NCI-H146 (cell line): ENCODE results near the gene PRAMEF2.
"Not testable (repeated sequence)": the region's sequence is repeated elsewhere in the genome, so short reads cannot be mapped to it uniquely, and the experiment has no call there.

Experiments used
- DNase-seq: peaks from one replicate; lab custom pipeline; 2025; lab: John Stamatoyannopoulos, UW

Gene PRAMEF2, protein sequence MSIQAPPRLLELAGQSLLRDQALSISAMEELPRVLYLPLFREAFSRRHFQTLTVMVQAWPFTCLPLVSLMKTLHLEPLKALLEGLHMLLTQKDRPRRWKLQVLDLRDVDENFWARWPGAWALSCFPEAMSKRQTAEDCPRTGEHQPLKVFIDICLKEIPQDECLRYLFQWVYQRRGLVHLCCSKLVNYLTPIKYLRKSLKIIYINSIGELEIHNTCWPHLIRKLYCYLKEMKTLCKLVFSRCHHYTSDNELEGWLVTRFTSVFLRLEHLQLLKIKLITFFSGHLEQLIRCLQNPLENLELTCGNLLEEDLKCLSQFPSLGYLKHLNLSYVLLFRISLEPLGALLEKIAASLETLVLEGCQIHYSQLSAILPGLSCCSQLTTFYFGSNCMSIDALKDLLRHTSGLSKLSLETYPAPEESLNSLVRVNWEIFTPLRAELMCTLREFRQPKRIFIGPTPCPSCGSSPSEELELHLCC

DNA sequence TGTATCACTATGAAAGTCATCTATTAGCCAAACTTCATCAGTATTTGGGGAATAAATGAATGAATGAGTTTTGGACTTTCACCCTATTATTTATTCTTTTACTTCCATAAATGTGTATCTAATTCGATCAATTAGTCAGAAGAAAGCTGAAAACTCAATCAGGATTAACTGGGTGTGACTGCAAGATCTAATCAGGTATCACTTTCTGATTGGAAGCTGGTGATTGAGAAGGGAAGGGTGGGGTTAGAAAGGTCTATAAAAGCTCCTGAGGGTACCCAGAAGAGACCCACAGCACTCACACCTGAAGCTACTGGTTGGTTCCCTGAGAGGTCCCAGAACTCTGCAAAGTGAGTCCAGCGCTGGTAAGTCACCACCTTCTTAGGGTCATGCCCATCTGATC, at the start of gene PRAMEF2:
PRAMEF2 (plus strand) TSS at position 301 of the 400 bp plus-strand sequence. CDS start 1,924 bp downstream, outside the sequence.
- DNase-seq: not testable (repeated sequence)

DNA sequence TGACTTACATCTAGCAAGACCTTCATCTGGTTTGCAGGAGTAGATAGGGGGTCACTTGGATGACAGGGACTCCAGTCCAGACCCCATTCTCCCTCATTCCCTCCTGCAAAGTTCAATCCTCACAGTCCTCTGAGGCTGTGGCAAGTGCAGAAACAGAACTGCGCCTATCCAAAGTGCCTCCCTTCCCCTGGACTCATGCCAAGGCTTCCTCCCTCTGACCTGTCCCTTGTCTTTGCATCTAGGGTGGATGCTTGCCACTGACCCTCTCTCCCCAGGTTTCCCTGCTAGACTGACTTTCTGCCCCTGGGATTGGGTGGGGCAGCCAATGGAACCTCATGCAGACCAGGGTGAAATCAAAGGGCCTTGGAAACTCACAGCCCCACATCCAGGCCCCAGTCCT, 47.0 kb upstream of the PRAMEF2 start:
- DNase-seq: no peak

DNA sequence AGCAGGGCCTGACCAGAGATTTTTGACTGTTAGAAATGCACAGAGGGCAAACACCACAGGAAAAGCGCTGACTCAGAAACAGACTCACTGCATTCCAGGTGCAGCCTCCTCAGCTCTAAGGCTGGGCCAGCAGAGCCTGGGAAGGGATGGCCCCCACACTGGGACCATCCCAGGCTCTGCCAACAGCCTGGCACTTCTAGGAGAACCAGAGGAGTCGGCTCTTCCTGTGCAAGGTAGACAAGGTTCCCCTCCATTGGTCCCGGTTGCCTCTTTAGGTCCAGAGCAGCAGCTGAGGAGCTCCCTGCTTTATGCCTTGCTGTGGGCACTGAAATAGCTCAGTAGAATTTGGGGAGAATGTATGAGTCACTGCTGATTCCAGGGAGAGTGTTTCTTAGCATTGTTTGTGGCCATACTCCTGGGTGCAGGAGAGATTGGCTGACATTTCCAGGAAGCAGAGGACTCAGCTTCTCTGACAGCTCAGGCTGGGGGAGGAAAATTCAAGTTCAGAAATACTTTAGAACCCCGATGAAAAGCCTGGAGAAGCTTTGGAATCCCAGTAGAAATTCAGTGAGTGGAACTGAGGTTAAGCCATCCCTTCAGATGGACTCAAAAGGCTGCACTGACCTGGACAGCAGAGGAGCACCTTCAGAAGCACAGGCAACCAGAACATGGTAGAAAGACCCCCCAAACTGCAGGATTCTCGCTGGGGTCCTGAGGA, 46.0 kb upstream of the PRAMEF2 start:
- DNase-seq: no peak

DNA sequence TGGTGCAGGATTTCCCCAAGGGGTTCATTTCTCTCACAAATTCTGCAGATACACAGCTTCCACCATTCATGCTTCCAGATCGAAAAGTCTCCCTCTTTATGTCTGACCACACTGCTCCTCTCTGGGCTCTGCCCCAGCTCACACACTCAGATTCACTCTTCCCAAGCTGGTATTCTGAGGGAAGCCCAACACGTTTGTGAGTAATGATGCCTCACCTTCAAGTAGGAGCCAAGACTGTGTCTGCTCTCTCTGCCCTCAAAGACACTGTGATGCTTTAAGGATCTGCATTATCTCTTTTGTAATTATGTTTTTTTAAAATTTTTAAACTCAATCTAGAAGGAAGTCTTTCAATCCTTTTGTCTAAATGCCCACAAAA, 45.5 kb upstream of the PRAMEF2 start:
- no peak for DNase-seq

DNA sequence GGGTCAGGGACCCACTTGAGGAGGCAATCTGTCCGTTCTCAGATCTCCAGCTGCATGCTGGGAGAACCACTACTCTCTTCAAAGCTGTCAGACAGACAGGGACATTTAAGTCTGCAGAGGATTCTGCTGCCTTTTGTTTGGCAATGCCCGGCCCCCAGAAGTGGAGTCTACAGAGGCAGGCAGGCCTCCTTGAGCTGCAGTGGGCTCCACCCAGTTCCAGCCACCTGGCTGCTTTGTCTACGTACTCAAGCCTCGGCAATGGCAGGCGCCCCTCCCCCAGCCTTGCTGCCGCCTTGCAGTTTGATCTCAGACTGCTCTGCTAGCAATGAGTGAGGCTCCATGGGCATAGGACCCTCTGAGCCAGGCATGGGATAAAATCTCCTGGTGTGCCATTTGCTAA, 37.8 kb upstream of the PRAMEF2 start:
- DNase-seq: not testable (repeated sequence)

DNA sequence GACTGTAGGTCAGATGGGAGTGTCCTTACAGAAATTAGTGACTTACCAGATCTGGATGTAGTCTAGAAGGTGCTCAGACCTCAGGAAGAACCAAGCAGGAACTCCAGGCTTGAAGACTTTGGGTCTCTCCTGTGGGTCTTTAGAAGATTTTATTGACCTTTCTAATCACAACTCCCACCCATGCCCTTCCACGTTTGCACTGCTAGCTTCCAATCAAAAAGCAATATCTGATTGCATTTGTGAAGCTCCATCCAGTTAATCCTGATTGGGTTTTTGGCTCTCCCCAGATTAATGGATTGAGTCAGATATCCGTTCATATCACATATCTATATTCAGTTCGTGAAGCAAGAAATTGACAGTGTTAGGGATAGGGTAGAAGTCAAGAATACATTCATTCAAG, 25.6 kb upstream of the PRAMEF2 start, which contains the start of gene PRAMEF11:
PRAMEF11 (minus strand) TSS at position 101 of the 400 bp plus-strand sequence. CDS start 2,621 bp downstream, outside the sequence.
- not testable (repeated sequence) for DNase-seq

DNA sequence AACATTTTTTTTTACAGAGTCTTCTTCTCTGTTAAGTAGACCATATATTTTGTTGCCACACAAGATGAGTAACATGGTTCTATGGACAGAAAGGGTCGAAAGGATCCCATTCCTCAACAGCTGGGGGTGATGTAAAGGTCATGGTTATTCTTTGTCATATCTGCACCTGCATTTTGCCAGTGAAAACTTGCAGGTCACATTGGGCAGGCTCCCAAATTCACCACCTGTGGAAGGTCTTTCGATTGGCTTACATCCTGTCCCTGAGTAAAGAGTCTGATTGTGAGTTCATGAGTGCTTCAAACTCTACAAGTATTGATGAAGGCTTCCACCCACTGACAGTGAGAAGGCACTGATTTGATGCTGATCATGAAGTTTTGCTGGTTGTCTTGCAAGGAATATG, 23.6 kb upstream of the PRAMEF2 start:
- DNase-seq: not testable (repeated sequence)

DNA sequence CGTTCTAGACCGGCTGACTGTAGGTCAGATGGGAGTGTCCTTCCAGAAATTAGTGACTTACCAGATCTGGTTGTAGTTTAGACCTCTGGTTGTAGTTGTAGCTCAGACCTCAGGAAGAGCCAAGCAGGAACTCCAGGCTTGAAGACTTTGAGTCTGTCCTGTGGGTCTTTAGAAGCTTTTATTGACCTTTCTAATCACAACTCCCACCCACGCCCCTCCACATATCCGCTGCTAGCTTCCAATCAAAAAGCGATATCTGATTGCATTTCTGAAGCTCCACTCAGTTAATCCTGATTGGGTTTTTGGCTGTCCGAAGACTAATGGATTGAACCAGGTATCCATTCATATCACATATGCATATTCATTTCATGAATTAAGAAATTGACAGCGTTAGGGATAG, 8.3 kb upstream of the PRAMEF2 start, which contains the start of gene HNRNPCL1:
HNRNPCL1 (minus strand) TSS at position 101 of the 400 bp plus-strand sequence. CDS start 431 bp downstream, outside the sequence.
- not testable (repeated sequence) for DNase-seq

DNA sequence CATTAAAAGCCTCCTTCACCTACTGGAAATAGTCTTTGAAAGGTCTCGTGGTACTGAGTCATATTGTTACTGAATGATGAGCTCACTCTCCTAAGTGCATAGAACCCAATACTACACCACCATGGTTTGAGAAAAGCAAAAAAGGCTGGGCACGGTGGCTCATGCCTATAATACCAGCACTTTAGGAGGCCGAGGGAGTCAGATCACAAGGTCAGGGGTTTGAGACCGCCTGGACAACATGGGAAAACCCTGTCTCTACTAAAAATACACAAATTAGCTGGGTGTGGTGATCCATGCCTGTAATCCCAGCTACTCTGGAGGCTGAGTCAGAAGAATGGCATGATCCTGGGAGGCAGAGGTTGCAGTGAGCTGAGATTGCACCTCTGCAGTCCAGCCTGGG, 5.1 kb upstream of the PRAMEF2 start:
- no peak for DNase-seq

DNA sequence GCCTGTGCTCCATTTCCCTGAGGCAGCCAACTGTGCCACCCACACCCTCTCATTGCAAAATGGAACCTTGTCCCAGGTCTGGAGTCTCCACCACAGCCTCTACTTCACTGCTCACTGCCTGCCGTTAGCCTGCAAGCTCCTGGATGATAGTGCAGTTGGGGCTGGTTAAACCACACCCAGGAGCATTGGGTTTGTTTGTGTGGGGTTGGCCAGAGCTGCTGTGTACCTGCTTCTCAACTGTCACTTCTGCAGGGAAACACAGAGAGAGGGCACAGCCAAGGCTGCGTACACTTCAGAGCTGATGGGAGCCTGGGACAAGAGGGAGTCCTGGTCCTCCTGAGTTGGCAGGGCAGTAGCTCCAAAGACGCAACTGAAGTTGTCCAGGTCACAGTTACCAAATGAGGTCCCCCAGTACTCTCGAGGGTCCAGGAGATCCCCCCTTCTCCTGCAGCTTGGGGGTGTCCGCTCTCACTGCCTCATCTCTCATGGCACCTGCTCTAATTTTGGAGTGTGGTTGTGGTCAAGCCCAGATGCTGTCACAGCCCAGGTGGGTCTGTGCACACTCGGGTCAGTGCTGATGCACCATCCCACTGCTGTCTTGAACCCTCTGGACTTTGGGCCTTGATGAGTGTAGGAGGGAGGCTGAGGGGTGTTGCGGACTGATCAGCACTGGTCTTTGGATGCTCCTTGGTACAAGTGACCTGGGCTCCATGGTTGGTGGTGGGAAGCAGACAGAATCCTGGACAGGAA, 6.4 kb downstream of the PRAMEF2 start:
- DNase-seq: not testable (repeated sequence)

DNA sequence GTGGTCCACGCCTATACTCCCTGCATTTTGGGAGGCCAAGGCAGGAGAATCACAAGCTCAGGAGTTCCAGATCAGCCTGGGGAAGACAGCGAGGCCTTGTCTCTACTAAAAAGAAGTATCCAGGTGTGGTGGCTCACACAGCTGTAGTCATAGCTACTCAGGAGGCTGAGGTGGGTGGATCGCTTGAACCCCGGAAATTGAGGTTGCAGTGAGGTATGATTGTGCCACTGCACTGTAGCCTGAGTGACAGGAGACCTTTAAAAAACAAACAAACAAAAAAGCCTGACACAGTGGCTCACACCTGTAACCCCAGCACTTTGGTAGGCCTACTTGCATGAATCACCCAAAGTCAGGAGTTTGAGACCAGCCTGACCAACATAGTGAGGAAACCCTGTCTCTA, 21.6 kb downstream of the PRAMEF2 start:
- not testable (repeated sequence) for DNase-seq

DNA sequence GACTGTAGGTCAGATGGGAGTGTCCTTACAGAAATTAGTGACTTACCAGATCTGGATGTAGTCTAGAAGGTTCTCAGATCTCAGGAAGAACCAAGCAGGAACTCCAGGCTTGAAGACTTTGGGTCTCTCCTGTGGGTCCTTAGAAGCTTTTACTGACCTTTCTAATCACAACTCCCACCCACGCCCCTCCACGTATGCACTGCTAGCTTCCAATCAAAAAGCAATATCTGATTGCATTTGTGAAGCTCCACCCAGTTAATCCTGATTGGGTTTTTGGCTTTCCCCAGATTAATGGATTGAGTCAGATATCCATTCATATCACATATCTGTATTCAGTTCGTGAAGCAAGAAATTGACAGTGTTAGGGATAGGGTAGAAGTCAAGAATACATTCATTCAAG, 29.2 kb downstream of the PRAMEF2 start, which contains the start of gene PRAMEF4:
PRAMEF4 (minus strand) TSS at position 101 of the 400 bp plus-strand sequence. CDS start 2,807 bp downstream, outside the sequence.
- DNase-seq: not testable (repeated sequence)

DNA sequence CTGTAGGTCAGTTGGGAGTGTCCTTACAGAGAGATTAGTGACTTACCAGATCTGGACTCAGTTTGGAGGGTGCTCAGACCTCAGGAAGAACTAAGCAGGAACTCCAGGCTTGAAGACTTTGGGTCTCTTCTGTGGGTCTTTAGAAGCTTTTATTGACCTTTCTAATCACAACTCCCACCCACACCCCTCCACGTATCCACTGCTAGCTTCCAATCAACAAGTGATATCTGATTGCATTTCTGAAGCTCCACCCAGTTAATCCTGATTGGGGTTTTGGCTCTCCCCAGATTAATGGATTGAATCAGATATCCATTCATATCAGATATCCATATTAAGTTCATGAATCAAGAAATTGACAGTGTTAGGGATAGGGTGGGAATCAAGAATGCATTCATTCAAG, 41.3 kb downstream of the PRAMEF2 start, which contains the start of gene PRAMEF10:
PRAMEF10 (minus strand) TSS at position 101 of the 400 bp plus-strand sequence. CDS start 2,423 bp downstream, outside the sequence.
- not testable (repeated sequence) for DNase-seq

DNA sequence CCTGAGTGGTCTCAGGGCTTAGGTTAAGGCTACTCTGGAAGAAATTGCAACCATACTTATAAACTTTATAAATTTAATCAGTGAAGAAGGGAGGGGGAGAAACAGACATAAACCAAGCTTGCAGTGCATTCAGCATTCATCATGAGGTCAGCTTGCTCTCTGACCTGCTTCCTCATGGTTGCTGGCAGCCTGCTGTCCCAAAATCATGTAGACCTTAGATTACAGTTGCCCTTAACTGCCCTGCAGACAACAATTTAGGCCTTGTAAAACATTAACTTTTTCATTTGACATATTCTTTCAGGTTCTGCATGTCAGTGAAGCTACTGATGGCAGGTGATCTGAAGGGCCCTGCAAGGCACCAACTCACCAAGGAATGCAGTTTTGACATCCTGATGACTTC, 42.3 kb downstream of the PRAMEF2 start:
- not testable (repeated sequence) for DNase-seq

DNA sequence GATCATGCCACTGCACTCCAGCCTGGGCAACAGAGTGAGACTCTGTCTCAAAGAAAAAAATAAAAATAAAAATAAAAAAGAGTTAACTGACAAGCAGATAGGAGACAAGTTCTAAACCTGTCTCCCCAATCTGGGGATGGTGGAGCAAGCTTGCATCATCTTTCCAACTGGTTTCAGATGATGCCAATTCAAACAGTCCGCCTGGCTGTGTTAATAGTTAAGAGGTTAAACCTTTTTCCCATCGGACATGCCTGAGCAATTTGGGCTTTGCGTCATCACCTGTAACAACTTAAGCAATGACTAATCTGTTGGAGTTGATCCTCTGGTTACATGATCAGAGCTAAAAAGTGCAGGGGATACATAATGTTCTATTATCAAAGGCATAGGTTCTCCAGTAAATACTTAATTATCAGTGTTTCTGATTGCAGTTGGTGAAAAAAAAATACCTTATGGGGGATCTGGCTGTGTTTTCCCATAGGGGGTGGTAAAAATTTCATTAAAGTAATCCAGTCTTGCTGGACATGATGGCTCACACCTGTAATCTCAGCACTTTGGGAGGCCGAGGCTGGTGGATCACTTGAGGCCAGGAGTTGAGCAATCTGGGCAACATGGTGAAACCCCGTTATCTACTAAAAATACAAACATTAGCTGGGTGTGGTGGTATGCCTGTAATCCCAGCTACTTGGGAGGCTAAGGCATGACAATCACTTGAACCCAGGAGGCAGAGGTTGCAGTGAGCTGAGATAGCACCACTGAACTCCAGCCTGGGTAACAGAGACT, 47.1 kb downstream of the PRAMEF2 start:
- DNase-seq: not testable (repeated sequence)
